Measurements from ENCODE around the gene TTI1. TPM values are rescaled to one million over a fixed set of nuclear protein-coding genes. Genes with fewer than 3 reads are reported as not detected.

The TTI1 gene
- polyA plus RNA-seq, 1 donor from 2014 or later, result 20.0 TPM

DNA sequence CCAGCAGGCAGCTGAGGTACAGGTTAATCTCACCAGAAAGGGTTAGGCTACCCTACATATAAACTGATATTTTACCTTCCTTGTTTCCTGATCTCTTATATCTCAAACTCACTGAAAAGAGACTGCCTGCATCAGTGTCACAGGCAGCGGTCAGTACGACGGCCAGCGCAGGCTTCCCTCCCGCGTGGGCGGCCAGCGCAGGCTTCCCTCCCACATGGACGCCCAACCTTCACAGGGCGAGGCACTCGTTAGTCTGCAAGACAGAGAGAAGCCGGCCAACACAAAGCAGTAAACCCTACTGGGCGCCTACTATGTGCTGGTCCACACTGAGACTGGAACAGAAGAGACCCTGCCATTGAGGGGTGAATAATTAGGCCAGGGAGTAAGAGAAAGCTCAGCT, 33.0 kb downstream of the TTI1 start:
- no peaks in the 10 kb centered on the region for H3K36me3 ChIP-seq (ENCODE audit: insufficient read depth, low read length)

GRCh38 chr20:37999526-38000263, 33.6 kb downstream of the TTI1 start:
- no peak overlapping the region for H2AFZ ChIP-seq (ENCODE audit: low read depth, low read length)
- no peaks in the 10 kb centered on the region for H3K79me2 ChIP-seq (replicated peaks; ENCODE audit: insufficient read depth, low read length)
- no peak overlapping the region for H3K4me2 ChIP-seq (ENCODE audit: low read length)
- no peaks in the 10 kb centered on the region for H3K27me3 ChIP-seq (ENCODE audit: insufficient read depth, low read depth, low read length)
- H3K36me3 ChIP-seq (ENCODE audit: insufficient read depth, low read length), result no peaks in the 10 kb centered on the region
- no peak overlapping the region for H3K9ac ChIP-seq (ENCODE audit: low read length)
- H3K9me3 ChIP-seq (ENCODE audit: low read length), result no peaks in the 10 kb centered on the region
- H3F3A ChIP-seq (ENCODE audit: insufficient read depth, low read length, poor library complexity, severe bottlenecking), result no peaks in the 10 kb centered on the region
- no peak for TF ChIP-seq SMC3 (conservative IDR thresholded peaks at IDR 0.05; ENCODE audit: poor library complexity)
- no peak for TF ChIP-seq EP300 (conservative IDR thresholded peaks at IDR 0.05; ENCODE audit: poor library complexity, severe bottlenecking)
- no peak for TF ChIP-seq EZH2 (IDR thresholded peaks at IDR 0.05; ENCODE audit: borderline replicate concordance, insufficient read depth, low read length, poor library complexity, severe bottlenecking)
- no peaks in the 10 kb centered on the region for H3K9me2 ChIP-seq (ENCODE audit: insufficient read depth, low read length)
- H3K27ac ChIP-seq (ENCODE audit: low read length), result no peak overlapping the region
- H4K20me1 ChIP-seq (ENCODE audit: insufficient read depth), result no peaks in the 10 kb centered on the region
- no peak overlapping the region for H3K4me3 ChIP-seq (ENCODE audit: low read length)

More for the DNA sequence above, 33.0 kb downstream of the TTI1 start:
- no peak overlapping the region for H2AFZ ChIP-seq (ENCODE audit: low read depth, low read length)
- no peaks in the 10 kb centered on the region for H3K9me2 ChIP-seq (ENCODE audit: insufficient read depth, low read length)
- no peak overlapping the region for H3K9ac ChIP-seq (ENCODE audit: low read length)
- H3K79me2 ChIP-seq (replicated peaks; ENCODE audit: insufficient read depth, low read length), result no peaks in the 10 kb centered on the region
- no peak overlapping the region for H3K27ac ChIP-seq (ENCODE audit: low read length)
- TF ChIP-seq SMC3 (conservative IDR thresholded peaks at IDR 0.05; ENCODE audit: poor library complexity) (no peak), POLR2AphosphoS5 (IDR thresholded peaks at IDR 0.05) (no peak), TAF1 (IDR thresholded peaks at IDR 0.05; ENCODE audit: low read depth) (no peak), EZH2 (IDR thresholded peaks at IDR 0.05; ENCODE audit: borderline replicate concordance, insufficient read depth, low read length, poor library complexity, severe bottlenecking) (no peak), RAD21 (conservative IDR thresholded peaks at IDR 0.05) (no peak), EP300 (conservative IDR thresholded peaks at IDR 0.05; ENCODE audit: poor library complexity, severe bottlenecking) (no peak), MXI1 (conservative IDR thresholded peaks at IDR 0.05; ENCODE audit: poor library complexity, severe bottlenecking) (no peak)
- TF ChIP-seq, protein P1, sequence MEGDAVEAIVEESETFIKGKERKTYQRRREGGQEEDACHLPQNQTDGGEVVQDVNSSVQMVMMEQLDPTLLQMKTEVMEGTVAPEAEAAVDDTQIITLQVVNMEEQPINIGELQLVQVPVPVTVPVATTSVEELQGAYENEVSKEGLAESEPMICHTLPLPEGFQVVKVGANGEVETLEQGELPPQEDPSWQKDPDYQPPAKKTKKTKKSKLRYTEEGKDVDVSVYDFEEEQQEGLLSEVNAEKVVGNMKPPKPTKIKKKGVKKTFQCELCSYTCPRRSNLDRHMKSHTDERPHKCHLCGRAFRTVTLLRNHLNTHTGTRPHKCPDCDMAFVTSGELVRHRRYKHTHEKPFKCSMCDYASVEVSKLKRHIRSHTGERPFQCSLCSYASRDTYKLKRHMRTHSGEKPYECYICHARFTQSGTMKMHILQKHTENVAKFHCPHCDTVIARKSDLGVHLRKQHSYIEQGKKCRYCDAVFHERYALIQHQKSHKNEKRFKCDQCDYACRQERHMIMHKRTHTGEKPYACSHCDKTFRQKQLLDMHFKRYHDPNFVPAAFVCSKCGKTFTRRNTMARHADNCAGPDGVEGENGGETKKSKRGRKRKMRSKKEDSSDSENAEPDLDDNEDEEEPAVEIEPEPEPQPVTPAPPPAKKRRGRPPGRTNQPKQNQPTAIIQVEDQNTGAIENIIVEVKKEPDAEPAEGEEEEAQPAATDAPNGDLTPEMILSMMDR (IDR thresholded peaks at IDR 0.05; ENCODE audit: poor library complexity, severe bottlenecking), result no peak
- TF ChIP-seq, protein P2, sequence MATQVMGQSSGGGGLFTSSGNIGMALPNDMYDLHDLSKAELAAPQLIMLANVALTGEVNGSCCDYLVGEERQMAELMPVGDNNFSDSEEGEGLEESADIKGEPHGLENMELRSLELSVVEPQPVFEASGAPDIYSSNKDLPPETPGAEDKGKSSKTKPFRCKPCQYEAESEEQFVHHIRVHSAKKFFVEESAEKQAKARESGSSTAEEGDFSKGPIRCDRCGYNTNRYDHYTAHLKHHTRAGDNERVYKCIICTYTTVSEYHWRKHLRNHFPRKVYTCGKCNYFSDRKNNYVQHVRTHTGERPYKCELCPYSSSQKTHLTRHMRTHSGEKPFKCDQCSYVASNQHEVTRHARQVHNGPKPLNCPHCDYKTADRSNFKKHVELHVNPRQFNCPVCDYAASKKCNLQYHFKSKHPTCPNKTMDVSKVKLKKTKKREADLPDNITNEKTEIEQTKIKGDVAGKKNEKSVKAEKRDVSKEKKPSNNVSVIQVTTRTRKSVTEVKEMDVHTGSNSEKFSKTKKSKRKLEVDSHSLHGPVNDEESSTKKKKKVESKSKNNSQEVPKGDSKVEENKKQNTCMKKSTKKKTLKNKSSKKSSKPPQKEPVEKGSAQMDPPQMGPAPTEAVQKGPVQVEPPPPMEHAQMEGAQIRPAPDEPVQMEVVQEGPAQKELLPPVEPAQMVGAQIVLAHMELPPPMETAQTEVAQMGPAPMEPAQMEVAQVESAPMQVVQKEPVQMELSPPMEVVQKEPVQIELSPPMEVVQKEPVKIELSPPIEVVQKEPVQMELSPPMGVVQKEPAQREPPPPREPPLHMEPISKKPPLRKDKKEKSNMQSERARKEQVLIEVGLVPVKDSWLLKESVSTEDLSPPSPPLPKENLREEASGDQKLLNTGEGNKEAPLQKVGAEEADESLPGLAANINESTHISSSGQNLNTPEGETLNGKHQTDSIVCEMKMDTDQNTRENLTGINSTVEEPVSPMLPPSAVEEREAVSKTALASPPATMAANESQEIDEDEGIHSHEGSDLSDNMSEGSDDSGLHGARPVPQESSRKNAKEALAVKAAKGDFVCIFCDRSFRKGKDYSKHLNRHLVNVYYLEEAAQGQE (IDR thresholded peaks at IDR 0.05; ENCODE audit: borderline replicate concordance), result no peak
- no peaks in the 10 kb centered on the region for H4K20me1 ChIP-seq (ENCODE audit: insufficient read depth)
- H3F3A ChIP-seq (ENCODE audit: insufficient read depth, low read length, poor library complexity, severe bottlenecking), result no peaks in the 10 kb centered on the region
- H3K9me3 ChIP-seq (ENCODE audit: low read length), result no peaks in the 10 kb centered on the region
- H3K4me2 ChIP-seq (ENCODE audit: low read length), result no peak overlapping the region
- no peaks in the 10 kb centered on the region for H3K27me3 ChIP-seq (ENCODE audit: insufficient read depth, low read depth, low read length)
- no peak overlapping the region for H3K4me3 ChIP-seq (ENCODE audit: low read length)

Measured in neural cell (in vitro differentiated cells).